ENCODE measurements around the gene IFNLR1. TPM values are rescaled to one million over a fixed set of nuclear protein-coding genes. Genes with fewer than 3 reads are reported as not detected.

The IFNLR1 gene
- total and polyA plus RNA-seq, 2 of the 8 experiments (the other 6 are each of a cell fraction or from before 2014, with no cell fraction given): 6.8 to 10.1 TPM

GRCh38 chr1:24181619-24182018 is 5.5 kb downstream of the IFNLR1 start:
- no peak for FAIRE-seq
- 90% methylated on average over 5 of the region's 5 CpGs; no CpG with 5 or more reads in 1 of the 2 experiments for WGBS, 2 experiments (ENCODE audit: extremely low coverage in 1 of 2, insufficient coverage in 1 of 2, insufficient read length in 1 of 2, insufficient replicate concordance in 2 of 2, low coverage in 1 of 2, low lambda C conversion rate in 2 of 2, missing lambda C conversion rate in 1 of 2)

More at GRCh38 chr1:24181619-24182018, 5.5 kb downstream of the IFNLR1 start:
- Histone ChIP-seq H2AFZ (ENCODE audit: low read length) (no peak overlapping the region), H3K4me3 (ENCODE audit: extremely low read depth in 1 of 4, insufficient read depth in 2 of 4, low read depth in 3 of 4, low read length in 4 of 4) (no peak overlapping the region), H3K18ac (ENCODE audit: extremely low read depth, low read length) (no peak overlapping the region), H3K14ac (ENCODE audit: insufficient read length) (no peak overlapping the region), H3K4me2 (ENCODE audit: insufficient read depth in 1 of 2, low read depth in 2 of 2, low read length in 2 of 2) (no peak overlapping the region), H4K91ac (replicated peaks; ENCODE audit: insufficient read length, low read length) (no peak overlapping the region), H2BK12ac (ENCODE audit: low read depth, low read length) (no peak overlapping the region), H3K4me1 (replicated peaks in 1 of 4; ENCODE audit: control insufficient read depth in 3 of 4, insufficient read depth in 4 of 4, low read length in 3 of 4) (peaks cover 0 to 2% (median 0%) of the 10 kb centered on the region in 4 experiments; a peak in 2 of 7 replicates), H3K9ac (replicated peaks in 1 of 4; ENCODE audit: extremely low read depth in 1 of 4, low read depth in 3 of 4, low read length in 3 of 4) (no peak overlapping the region), H3K9me3 (ENCODE audit: insufficient read depth in 2 of 2, low read depth in 1 of 2, low read length in 1 of 2) (no peaks in the 10 kb centered on the region), H3K36me3 (ENCODE audit: control insufficient read depth in 2 of 4, insufficient read depth in 4 of 4, low read length in 3 of 4) (peaks cover 0 to 8% (median 1%) of the 10 kb centered on the region in 4 experiments; a peak in 2 of 8 replicates), H3K79me2 (ENCODE audit: control insufficient read depth in 1 of 2, insufficient read depth in 2 of 2, low read length in 2 of 2) (peaks cover 0 to 8% of the 10 kb centered on the region in 2 experiments; a peak in 2 of 4 replicates), H3K79me1 (ENCODE audit: low read depth, low read length) (peaks cover 7% of the 10 kb centered on the region; the same call in 1 of the 2 replicates), H3K27me3 (replicated peaks in 1 of 4; ENCODE audit: control insufficient read depth in 3 of 4, extremely low read depth in 1 of 4, insufficient read depth in 3 of 4, low read length in 3 of 4) (no peaks in the 10 kb centered on the region; a peak in 1 of 7 replicates), H2BK120ac (replicated peaks; ENCODE audit: low read depth, low read length) (no peak overlapping the region), H2BK20ac (ENCODE audit: low read length) (no peak overlapping the region), H3K23ac (ENCODE audit: insufficient read length) (no peak overlapping the region), H2BK15ac (ENCODE audit: low read length) (no peak overlapping the region), H2AK5ac (ENCODE audit: low read depth, low read length) (no peak overlapping the region), H3K56ac (replicated peaks; ENCODE audit: insufficient read length, low read depth, low read length) (no peak overlapping the region), H3K23me2 (ENCODE audit: low read depth, low read length) (peaks cover 3% of the 10 kb centered on the region), H4K5ac (ENCODE audit: insufficient read length, low read depth, low read length) (no peak overlapping the region), H4K20me1 (replicated peaks in 1 of 2; ENCODE audit: control insufficient read depth in 1 of 2, insufficient read depth in 2 of 2, low read length in 2 of 2) (no peaks in the 10 kb centered on the region), H3K4ac (replicated peaks; ENCODE audit: insufficient read length, low read depth, low read length) (no peak overlapping the region), H2BK5ac (ENCODE audit: low read depth, low read length) (no peak overlapping the region), H4K8ac (ENCODE audit: extremely low read depth, insufficient read depth, low read length) (no peak overlapping the region), H3K27ac (ENCODE audit: low read depth, low read length) (no peak overlapping the region)
- TF ChIP-seq BCL11A (IDR thresholded peaks at IDR 0.05; ENCODE audit: low read depth in 2 of 2, low read length in 2 of 2) (no peak), ASH2L (IDR thresholded peaks at IDR 0.05; ENCODE audit: low read length) (no peak), JUND (IDR thresholded peaks at IDR 0.05; ENCODE audit: low read length) (no peak), BRCA1 (IDR thresholded peaks at IDR 0.05; ENCODE audit: low read depth, low read length) (no peak), CHD2 (IDR thresholded peaks at IDR 0.05; ENCODE audit: low read length) (no peak), MAX (IDR thresholded peaks at IDR 0.05) (no peak), NRF1 (IDR thresholded peaks at IDR 0.05; ENCODE audit: low read depth, low read length) (no peak), TAF7 (optimal IDR thresholded peaks at IDR 0.05; ENCODE audit: borderline replicate concordance, low read depth, low read length) (no peak)
- ChIA-PET POLR2A (ENCODE audit: partially characterized antibody) (interaction anchor here (1.1 to 3.6 kb wide), 2 partner anchors 9 to 29 kb away, joined by 3 to 10 read pairs; no protein-coding TSS in a partner anchor), CTCF (ENCODE audit: partially characterized antibody) (interaction anchor here (0.9 to 1.8 kb wide), 3 partner anchors 23 to 31 kb away, joined by 3 to 5 read pairs (median 5); no protein-coding TSS in a partner anchor)
- no peak for DNase-seq (ENCODE audit: low read depth in 1 of 2, low spot score in 2 of 2)

Measured in H1 (cell line).